Measurements from ENCODE around the gene CSNK1A1L. TPM values are rescaled to one million over a fixed set of nuclear protein-coding genes. Genes with fewer than 3 reads are reported as not detected.

CSNK1A1L gene
- total RNA-seq, 6 experiments from 2014 or later, result not detected

GRCh38 chr13:37094840-37095239 lies 10.6 kb downstream of the CSNK1A1L start:
- Histone ChIP-seq H3K36me3 (no peaks in the 10 kb centered on the region), H3K27ac (no peak overlapping the region), H3K4me3 (no peak overlapping the region), H3K4me1 (no peaks in the 10 kb centered on the region), H3K9me3 (no peaks in the 10 kb centered on the region), H3K27me3 (no peaks in the 10 kb centered on the region)
- no peak for TF ChIP-seq POLR2A (IDR thresholded peaks at IDR 0.05)
- TF ChIP-seq, protein P1, sequence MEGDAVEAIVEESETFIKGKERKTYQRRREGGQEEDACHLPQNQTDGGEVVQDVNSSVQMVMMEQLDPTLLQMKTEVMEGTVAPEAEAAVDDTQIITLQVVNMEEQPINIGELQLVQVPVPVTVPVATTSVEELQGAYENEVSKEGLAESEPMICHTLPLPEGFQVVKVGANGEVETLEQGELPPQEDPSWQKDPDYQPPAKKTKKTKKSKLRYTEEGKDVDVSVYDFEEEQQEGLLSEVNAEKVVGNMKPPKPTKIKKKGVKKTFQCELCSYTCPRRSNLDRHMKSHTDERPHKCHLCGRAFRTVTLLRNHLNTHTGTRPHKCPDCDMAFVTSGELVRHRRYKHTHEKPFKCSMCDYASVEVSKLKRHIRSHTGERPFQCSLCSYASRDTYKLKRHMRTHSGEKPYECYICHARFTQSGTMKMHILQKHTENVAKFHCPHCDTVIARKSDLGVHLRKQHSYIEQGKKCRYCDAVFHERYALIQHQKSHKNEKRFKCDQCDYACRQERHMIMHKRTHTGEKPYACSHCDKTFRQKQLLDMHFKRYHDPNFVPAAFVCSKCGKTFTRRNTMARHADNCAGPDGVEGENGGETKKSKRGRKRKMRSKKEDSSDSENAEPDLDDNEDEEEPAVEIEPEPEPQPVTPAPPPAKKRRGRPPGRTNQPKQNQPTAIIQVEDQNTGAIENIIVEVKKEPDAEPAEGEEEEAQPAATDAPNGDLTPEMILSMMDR (IDR thresholded peaks at IDR 0.05), result no peak
- no peak for DNase-seq
- WGBS (ENCODE audit: insufficient coverage, low coverage, low lambda C conversion rate, missing lambda C conversion rate), result 78% methylated on average over 4 of the region's 4 CpGs
- no peak for ATAC-seq
- intact Hi-C loops (cut with DNase I), result no loop called here

GRCh38 chr13:37094099-37094498 lies 11.4 kb downstream of the CSNK1A1L start:
- no peaks in the 10 kb centered on the region for H3K9me3 ChIP-seq
- intact Hi-C loops (cut with DNase I), result no loop called here
- TF ChIP-seq POLR2A (IDR thresholded peaks at IDR 0.05), result no peak
- TF ChIP-seq, protein P1 (IDR thresholded peaks at IDR 0.05), result no peak
- H3K4me1 ChIP-seq, result no peaks in the 10 kb centered on the region
- H3K27me3 ChIP-seq, result no peaks in the 10 kb centered on the region
- no peak overlapping the region for H3K4me3 ChIP-seq
- H3K27ac ChIP-seq, result no peak overlapping the region
- no peaks in the 10 kb centered on the region for H3K36me3 ChIP-seq
- ATAC-seq (no peak), DNase-seq (no peak)
- 18% methylated on average over 3 of the region's 3 CpGs for WGBS (ENCODE audit: insufficient coverage, low coverage, low lambda C conversion rate, missing lambda C conversion rate)

DNA sequence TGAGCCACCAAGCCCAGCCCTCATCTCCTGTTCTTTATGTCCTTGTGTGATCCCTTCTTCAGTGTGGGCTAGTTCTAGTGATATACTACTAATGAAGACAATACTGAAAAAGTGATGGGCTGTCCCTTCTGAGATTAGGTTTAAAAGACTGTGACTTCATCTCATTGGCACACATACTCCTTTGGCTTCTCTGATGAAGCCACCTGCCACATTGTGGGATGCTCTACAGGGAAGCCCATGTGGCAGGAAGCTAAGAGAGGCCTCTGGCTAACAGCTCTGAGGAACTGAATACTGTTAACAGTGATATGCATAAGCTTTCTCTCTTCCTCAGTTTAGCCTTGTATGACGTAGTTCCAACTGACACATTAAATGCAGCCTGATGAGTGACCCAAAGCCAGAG lies 13.6 kb downstream of the CSNK1A1L start:
- no peak for ATAC-seq
- 56% methylated on average over 1 of the region's 1 CpG for WGBS (ENCODE audit: insufficient coverage, low coverage, low lambda C conversion rate, missing lambda C conversion rate)

GRCh38 chr13:37090912-37091311 lies 14.6 kb downstream of the CSNK1A1L start:
- no peaks in the 10 kb centered on the region for H3K36me3 ChIP-seq
- 71% methylated on average over 1 of the region's 2 CpGs for WGBS (ENCODE audit: insufficient coverage, low coverage, low lambda C conversion rate, missing lambda C conversion rate)
- H3K27me3 ChIP-seq, result no peaks in the 10 kb centered on the region
- TF ChIP-seq POLR2A (IDR thresholded peaks at IDR 0.05), result no peak
- TF ChIP-seq, protein P1 (IDR thresholded peaks at IDR 0.05), result no peak
- intact Hi-C loops (cut with DNase I), result no loop called here
- ATAC-seq, result peak in 3 of 4 donors; percentile 12 to 51 (median 13)
- H3K4me3 ChIP-seq, result no peak overlapping the region
- no peak overlapping the region for H3K27ac ChIP-seq
- no peaks in the 10 kb centered on the region for H3K4me1 ChIP-seq
- peak in 1 of 3 donors; percentile 56 for DNase-seq
- no peaks in the 10 kb centered on the region for H3K9me3 ChIP-seq

More for the DNA sequence above, 13.6 kb downstream of the CSNK1A1L start:
- Histone ChIP-seq H3K4me3 (no peak overlapping the region), H3K4me1 (no peaks in the 10 kb centered on the region), H3K27ac (no peak overlapping the region), H3K9me3 (no peaks in the 10 kb centered on the region), H3K36me3 (no peaks in the 10 kb centered on the region), H3K27me3 (no peaks in the 10 kb centered on the region)
- intact Hi-C loops (cut with DNase I), result no loop called here
- no peak for TF ChIP-seq POLR2A (IDR thresholded peaks at IDR 0.05)
- TF ChIP-seq, protein P1 (IDR thresholded peaks at IDR 0.05), result no peak
- DNase-seq, result no peak

DNA sequence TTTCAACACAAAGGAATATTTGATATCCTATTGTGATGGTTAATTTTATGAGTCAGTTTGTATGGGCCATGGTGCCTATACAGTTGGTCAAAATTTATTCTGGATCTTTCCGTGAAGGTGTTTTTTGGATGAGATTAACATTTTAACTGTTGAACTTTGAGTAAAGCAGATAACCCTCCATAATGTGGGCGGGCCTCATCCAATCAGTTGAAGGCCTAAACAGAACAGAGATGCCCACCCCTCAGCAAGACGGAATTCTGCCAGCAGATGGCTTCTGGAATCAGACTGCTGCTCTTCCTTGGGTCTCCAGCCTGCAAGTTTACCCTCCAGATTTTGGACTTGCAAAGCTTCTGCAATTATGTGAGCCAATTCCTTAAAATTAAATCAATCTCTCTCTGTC lies 16.0 kb downstream of the CSNK1A1L start:
- intact Hi-C loops (cut with DNase I), result no loop called here
- Histone ChIP-seq H3K4me3 (no peak overlapping the region), H3K4me1 (no peaks in the 10 kb centered on the region), H3K27me3 (no peaks in the 10 kb centered on the region), H3K27ac (no peak overlapping the region), H3K36me3 (no peaks in the 10 kb centered on the region), H3K9me3 (no peaks in the 10 kb centered on the region)
- TF ChIP-seq POLR2A (IDR thresholded peaks at IDR 0.05), result no peak
- TF ChIP-seq, protein P1 (IDR thresholded peaks at IDR 0.05), result no peak
- WGBS (ENCODE audit: insufficient coverage, low coverage, low lambda C conversion rate, missing lambda C conversion rate), result 88% methylated on average over 1 of the region's 3 CpGs
- DNase-seq (no peak), ATAC-seq (no peak)
